Fibroblast of lung (primary cell): ENCODE results near the gene HPSE2.
"Not testable (repeated sequence)": the region's sequence is repeated elsewhere in the genome, so short reads cannot be mapped to it uniquely, and the experiment has no call there.

Experiments used
- CTCF ChIP-seq, 2 donors: IDR thresholded peaks in 1 of 2; conservative IDR thresholded peaks in 1 of 2; 1 replicate in 1 of 2; 2 replicates in 1 of 2; pipeline ENCODE4 v1.5.1; 2011 to 2012; ENCODE audit warnings: low read length in 2 of 2, control low read depth in 1 of 2, inconsistent platforms in 1 of 2, low read depth in 1 of 2, mild to moderate bottlenecking in 1 of 2
- EZH2 ChIP-seq: IDR thresholded peaks from 2 replicates; pipeline ENCODE4 v1.5.1; 2012; ENCODE audit warnings: low read length, control low read depth, mild to moderate bottlenecking; ENCODE audit errors: missing control alignments

- not testable (repeated sequence) for TF ChIP-seq EZH2; CTCF (conservative IDR thresholded peaks at IDR 0.05 in 1 of 2, IDR thresholded peaks at IDR 0.05 in 1 of 2; ENCODE audit: low read depth in 1 of 2, low read length in 2 of 2)
Observed at GRCh38 chr10:99132897-99133296, 102.8 kb downstream of the HPSE2 start.
